ENCODE measurements around the gene IL18RAP.

Gene IL18RAP

GRCh38 chr2:102498414-102498813 is 75.5 kb downstream of the IL18RAP start:
- Mint-ChIP-seq H3K9me3 (peaks cover 14% of the 10 kb centered on the region), H3K27me3 (ENCODE audit: low read depth, poor library complexity) (peaks cover 9% of the 10 kb centered on the region), H3K36me3 (ENCODE audit: low read depth) (no peaks in the 10 kb centered on the region), H3K4me1 (no peaks in the 10 kb centered on the region), H3K4me3 (no peak overlapping the region), H3K27ac (peak overlapping the region; percentile 36)
- no peak for TF ChIP-seq CTCF (IDR thresholded peaks at IDR 0.05)
- no peak for DNase-seq

GRCh38 chr2:102499558-102499957 is 76.6 kb downstream of the IL18RAP start:
- Mint-ChIP-seq H3K9me3 (peaks cover 6% of the 10 kb centered on the region), H3K36me3 (ENCODE audit: low read depth) (no peaks in the 10 kb centered on the region), H3K27me3 (ENCODE audit: low read depth, poor library complexity) (peaks cover 9% of the 10 kb centered on the region), H3K4me1 (no peaks in the 10 kb centered on the region), H3K27ac (no peak overlapping the region), H3K4me3 (no peak overlapping the region)
- no peak for TF ChIP-seq CTCF (IDR thresholded peaks at IDR 0.05)
- no peak for DNase-seq

Measured in nephron progenitor cell (in vitro differentiated cells).